Activated CD4-positive, CD25-positive, alpha-beta regulatory T cell treated with anti-CD3 and anti-CD28 coated beads, Interleukin-2, amount 50 U/mL, for 24 hours (primary cell): Measurements from ENCODE around the gene SV2C.
"Not testable (repeated sequence)": the region's sequence is repeated elsewhere in the genome, so short reads cannot be mapped to it uniquely, and the experiment has no call there.

Experiments
- ATAC-seq, 2 donors: fragments of 150-1000 bp; cut with Tn5 transposase; one replicate each; pipeline ENCODE4 v1.10.0; 2021; ENCODE audit warnings: mild to moderate bottlenecking in 1 of 2, moderate library complexity in 1 of 2

The SV2C gene

DNA sequence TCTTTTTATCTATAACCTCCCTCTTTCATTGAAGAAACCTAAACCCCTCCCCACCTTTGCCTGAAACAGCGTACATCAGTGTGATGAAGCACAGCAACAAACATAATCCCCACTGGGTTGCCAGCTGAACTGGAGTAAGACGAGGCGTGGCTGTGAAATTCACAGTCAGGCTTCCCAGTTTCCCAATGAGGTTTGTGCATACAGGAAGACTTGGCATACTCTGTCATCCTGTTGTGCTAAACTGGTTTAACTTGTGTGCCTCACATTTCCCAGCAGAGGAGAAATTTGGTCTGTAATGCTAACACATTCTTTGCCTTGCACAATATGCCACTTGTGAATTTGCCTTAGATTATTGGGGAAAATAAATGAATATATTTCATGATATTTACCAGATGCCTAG, 121.5 kb downstream of the SV2C start:
- ATAC-seq = no peak

DNA sequence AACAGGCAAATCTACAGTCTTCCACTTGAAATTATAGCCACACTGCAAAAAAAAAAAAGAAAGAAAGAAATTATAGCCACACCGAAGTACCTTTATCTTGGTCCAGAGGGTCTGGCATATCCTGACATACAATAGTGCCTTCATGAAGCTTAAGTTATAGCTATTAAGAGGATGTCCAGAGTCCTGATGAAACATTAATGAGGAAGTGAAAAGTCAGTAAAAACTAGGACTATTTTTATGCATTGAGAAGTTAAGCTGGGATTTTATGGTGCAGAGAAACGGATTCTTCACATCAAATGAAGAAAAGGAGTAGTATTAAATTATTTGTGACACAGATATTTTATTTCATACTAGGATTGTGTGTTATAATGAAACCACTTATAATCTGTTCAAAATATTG, 123.9 kb downstream of the SV2C start:
- no peak for ATAC-seq

- no peak for ATAC-seq
Observed at GRCh38 chr5:76209297-76209696, 126.1 kb downstream of the SV2C start.

- ATAC-seq = no peak
Observed at GRCh38 chr5:76210946-76211345, 127.8 kb downstream of the SV2C start.

- no peak for ATAC-seq
Observed at GRCh38 chr5:76213858-76214257, 130.7 kb downstream of the SV2C start.

- no peak for ATAC-seq
Observed at GRCh38 chr5:76216748-76217147, 133.6 kb downstream of the SV2C start.

DNA sequence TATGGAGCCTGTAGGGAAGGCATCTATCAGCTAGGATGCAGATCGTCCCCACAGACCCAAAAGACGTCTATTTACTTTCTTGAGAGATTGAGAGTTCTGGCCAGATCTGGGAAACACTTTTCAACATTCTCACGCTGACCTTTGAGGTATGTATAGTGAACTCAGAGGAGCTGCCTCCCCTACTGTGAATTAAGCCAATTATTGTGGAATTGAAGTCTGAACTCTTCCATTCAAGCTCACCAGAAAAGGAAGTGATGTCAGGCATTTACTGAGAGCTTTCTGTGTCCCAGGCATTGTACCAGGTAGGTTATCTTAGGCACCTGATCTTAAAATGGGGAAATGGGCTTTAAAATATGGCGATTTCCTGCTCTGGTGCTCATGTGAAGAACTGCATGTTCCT, 136.5 kb downstream of the SV2C start:
- no peak for ATAC-seq

DNA sequence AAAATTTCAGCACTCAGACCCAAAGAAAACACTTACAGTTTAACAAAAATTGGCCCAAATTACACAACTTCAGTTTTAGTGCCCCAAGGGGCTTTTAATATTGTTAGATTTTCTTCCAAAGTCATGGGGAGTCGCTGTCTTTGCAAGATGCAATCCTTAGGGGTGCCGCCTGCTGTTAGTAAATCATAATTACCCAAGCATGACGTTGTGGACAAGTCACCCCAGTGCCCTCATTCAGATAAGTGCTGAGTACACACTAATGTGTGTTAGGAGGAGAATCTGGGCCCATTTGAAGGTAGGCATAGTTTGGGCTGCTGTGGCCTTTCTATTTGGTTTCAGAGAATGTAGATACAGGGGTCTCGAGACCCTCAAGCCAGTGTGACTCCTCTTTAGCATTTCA, 138.1 kb downstream of the SV2C start:
- ATAC-seq = no peak

DNA sequence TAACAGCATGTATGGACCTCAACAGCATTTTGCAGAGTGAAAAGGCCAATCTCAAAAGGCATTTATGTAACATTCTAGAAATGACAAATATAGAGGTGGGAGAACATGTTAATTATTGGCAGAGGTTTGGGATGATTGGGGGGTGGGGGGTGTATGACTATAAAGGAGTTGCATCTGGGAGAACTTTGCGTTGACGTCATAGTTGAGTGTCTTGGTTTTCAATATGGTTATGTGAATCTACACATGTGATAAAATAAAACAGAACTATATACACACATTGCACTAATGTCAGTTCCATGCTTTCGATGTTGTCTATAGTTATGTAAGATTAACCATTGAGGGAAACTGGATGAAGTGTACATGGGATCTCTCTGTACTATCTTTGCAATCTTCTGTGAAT, 139.1 kb downstream of the SV2C start:
- ATAC-seq = no peak

DNA sequence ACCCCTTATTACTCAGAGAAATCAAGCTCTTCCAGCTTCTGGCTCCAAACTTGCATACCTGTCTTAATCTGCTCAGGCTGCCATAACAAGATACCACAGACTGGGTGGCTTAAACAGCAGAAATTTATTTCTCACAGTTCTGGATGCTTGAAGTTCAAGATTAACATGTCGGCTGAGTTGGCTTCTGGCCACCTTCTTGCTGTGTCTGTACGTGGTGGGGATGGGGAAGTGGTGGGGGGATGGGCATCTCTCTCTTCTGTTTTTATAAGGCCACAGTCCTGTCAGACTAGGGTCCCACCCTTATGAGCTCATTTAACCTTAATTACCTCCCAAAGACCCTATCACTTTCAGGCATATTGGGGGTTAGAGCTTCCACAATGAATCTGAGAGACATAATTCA, 140.5 kb downstream of the SV2C start:
- ATAC-seq = no peak

DNA sequence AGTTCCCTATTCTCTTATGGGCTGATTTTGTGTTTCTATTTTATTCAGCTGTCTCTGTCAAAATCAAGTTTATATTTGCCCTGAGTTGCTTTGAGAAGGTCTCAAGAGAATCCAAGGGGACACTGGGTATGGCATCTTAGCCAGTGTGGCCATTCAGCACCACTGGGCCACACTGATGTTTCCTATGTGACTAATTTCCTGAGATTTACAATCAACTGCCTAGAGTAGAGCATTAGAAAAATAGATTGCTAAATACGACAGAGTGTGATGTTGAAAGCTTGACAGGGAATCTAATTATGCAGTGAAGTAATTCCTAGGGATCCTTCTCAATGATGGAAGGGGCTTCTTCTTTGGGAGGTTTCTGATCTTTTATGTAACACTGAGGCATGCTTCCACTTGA, 141.7 kb downstream of the SV2C start:
- ATAC-seq = no peak

DNA sequence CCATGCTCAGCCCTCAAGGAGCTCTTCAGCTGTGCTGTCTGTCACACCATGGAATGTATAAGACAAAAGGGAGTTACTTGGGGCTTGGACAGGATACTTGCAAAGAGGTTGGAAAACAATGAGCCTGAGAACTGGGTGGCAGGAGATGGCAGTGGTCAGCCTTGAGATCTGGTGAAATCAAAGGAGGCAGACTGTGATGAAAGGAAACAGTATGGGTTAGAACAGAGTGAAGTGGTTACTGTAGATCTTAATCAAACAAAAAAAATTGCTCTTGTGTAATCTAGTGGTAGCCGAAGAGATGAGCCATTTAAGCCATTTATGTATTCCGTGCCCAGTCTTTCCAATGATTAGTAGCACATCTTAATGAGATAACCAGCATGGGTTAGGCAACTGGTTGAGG, 142.2 kb downstream of the SV2C start:
- ATAC-seq = no peak

- ATAC-seq = no peak
Observed at GRCh38 chr5:76229900-76230299, 146.7 kb downstream of the SV2C start.

GRCh38 chr5:76230711-76231285, 147.6 kb downstream of the SV2C start:
- no peak for ATAC-seq

GRCh38 chr5:76234665-76235064, 151.5 kb downstream of the SV2C start:
- ATAC-seq = no peak

- ATAC-seq = no peak
Observed at GRCh38 chr5:76236684-76237083, 153.5 kb downstream of the SV2C start.

DNA sequence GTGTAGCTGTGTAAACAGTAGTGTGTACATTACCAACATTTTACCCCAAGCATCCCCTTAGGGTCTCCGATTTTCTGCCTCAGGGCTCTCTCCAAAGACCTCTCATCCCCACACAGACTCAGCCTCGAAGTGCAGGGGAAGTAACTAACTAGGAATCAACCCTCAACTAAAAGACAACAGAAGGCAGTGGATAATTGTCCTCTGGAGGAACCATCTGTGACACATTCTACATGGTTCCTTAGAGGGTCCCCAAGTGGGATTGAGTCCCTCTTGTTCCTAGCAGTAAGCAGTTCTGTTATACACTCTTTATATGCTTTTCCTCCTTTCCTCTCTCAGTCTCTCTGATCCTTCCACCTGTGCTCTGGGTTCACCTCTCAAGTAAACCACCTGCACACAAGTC, 157.2 kb downstream of the SV2C start:
- no peak for ATAC-seq

DNA sequence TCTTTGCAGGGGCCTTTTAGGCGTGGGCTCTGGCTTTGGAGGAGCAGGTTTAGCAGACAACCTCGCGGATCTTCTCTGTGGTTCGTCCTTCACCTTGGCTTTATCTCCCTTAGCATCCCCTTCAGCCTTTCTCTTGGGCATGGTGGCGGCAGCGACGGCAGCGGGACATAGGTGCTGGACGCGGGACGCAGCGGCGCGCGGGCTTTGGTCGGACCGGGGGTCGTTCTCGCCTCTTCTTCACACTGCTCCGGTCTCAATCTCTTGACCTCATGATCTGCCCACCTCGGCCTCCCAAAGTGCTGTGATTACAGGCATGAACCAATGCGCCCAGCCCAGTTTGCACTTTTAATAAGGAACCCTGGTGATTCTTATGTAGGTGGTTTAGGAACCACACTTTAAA, 159.0 kb downstream of the SV2C start:
- ATAC-seq = not testable (repeated sequence)

DNA sequence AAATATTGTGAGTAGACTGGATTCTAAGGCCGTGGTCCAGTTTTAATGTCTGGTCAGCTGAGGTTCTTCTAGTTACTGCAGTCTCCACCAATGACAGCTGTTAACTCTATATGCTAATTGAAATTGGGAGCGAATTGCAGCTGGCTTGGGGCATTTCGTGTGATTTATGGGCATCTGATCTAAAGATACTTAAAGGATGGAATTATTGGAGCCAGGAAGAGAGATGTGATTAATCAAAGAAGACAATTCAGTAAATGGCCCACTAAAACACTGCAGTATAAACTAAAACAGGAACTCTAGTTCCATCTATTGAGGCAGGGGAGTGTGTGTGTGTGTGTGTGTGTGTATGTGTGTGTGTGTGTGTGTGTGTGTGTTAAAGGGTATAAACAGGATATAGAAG, 162.4 kb downstream of the SV2C start:
- ATAC-seq = no peak

- no peak for ATAC-seq
Observed at GRCh38 chr5:76249621-76250020, 166.4 kb downstream of the SV2C start.

GRCh38 chr5:76250463-76250862, 167.3 kb downstream of the SV2C start:
- no peak for ATAC-seq

DNA sequence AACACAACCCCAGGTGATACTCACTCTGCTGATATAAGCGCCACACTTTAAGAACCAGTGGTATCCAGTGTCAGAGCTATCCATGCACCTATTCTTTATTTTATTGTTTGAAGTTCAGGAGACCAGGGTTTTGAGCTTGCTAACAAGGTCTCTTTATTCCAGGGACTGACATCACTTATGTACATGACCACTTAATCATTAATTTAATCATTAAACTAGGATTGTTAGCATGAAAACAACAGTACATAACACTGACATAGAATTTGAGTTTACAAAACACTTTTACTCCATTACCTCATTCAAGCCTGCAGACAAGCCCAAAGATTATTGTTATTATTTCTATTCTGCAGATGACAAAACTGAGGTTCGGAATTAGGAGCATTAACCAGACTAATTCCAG, 168.5 kb downstream of the SV2C start:
- ATAC-seq = no peak

GRCh38 chr5:76252437-76252836, 169.3 kb downstream of the SV2C start:
- peak; percentile 43 to 63 for ATAC-seq

DNA sequence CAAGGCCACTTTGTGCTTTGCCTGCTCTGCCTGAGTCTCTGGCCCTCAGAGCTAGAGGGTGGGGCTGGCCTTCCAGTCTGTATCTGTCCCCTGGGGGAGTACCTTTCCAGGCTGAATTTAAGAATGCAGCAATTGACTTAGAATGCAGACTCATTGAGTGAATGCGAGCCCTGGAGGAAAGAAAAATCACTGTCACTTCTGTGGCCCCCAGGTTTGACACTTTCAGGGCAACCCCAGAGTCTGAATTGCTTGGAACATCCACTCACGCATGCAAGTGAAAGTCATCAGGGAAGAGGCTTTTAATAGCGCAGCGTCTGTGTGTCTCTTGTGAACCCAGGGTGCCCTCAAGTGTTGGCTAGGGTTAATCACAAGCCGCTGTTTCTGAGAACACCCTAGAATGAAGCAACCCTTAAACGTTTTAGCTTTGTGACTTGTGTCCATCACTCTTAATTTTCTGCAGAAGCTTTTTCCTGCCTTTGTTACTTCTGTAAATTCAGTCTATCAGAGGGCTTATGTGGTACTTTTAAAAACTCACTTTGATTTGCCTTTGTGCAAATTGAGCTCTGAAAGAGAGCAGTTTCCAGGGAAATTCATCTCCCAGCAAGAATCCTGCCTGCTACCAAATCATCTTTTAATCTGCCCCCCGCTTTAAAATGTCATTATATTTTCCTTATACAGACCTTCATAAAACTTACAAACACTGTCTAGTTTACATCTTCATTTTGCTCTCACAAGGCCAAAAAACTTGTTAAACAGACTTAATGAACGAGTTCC, 173.1 kb downstream of the SV2C start:
- ATAC-seq = peak; percentile 86 to 87
